Upper lobe of left lung (tissue), 6 donors: ENCODE data around the gene CDHR3. TPM values are rescaled to one million over a fixed set of nuclear protein-coding genes. Genes with fewer than 3 reads are reported as not detected.

Experiments
- ATAC-seq, 2 donors: fragments of 200-7000 bp; cut with Tn5 transposase; one replicate each; pipeline ENCODE4 v1.9.1; 2022; ENCODE audit warnings: mild to moderate bottlenecking in 2 of 2, moderate library complexity in 2 of 2; ENCODE audit not compliant: low FRiP score in 2 of 2
- DNase-seq, 2 donors: peaks; one replicate each; pipeline ENCODE4 v3.0.0-alpha.2; 2019 to 2020
- H3K27ac ChIP-seq, 4 donors: fragments of 200-600 bp; sonication (generic); one replicate each; pipeline ENCODE4 v1.5.1; 2016 to 2019
- H3K27me3 ChIP-seq, 4 donors: fragments of 200-600 bp; sonication (generic); one replicate each; pipeline ENCODE4 v1.5.1; 2017 to 2019
- H3K36me3 ChIP-seq, 4 donors: fragments of 200-600 bp; sonication (generic); one replicate each; pipeline ENCODE4 v1.5.1; 2016 to 2019
- H3K4me1 ChIP-seq, 4 donors: fragments of 200-600 bp; sonication (generic); one replicate each; pipeline ENCODE4 v1.5.1; 2018 to 2019
- H3K4me3 ChIP-seq, 4 donors: fragments of 200-600 bp; sonication (generic); one replicate each; pipeline ENCODE4 v1.5.1; 2017 to 2019; ENCODE audit warnings: mild to moderate bottlenecking in 2 of 4, moderate library complexity in 1 of 4
- H3K9me3 ChIP-seq, 4 donors: fragments of 200-600 bp; sonication (generic); one replicate each; pipeline ENCODE4 v1.5.1; 2018 to 2019
- CTCF ChIP-seq, 6 experiments: fragments of 450-650 bp in 4 of 6; fragments of 200-600 bp in 2 of 6; sonication (generic) in 2 of 6; IDR thresholded peaks; one replicate each; pipeline ENCODE4 v1.5.1; 2016 to 2019; ENCODE audit warnings: antibody characterized with exemption in 6 of 6
- EP300 ChIP-seq, 4 donors: sonication (generic); formaldehyde crosslinking; IDR thresholded peaks; one replicate each; pipeline ENCODE4 v1.5.1; 2017; ENCODE audit warnings: antibody characterized with exemption in 4 of 4, control low read depth in 2 of 4
- POLR2A ChIP-seq, 4 donors: fragments of 450-650 bp; IDR thresholded peaks; one replicate each; pipeline ENCODE4 v1.5.1; 2016 to 2017; ENCODE audit warnings: antibody characterized with exemption in 4 of 4, mild to moderate bottlenecking in 2 of 4
- POLR2AphosphoS5 ChIP-seq, 2 donors: sonication (generic); formaldehyde crosslinking; IDR thresholded peaks; one replicate each; pipeline ENCODE4 v1.5.1; 2017; ENCODE audit warnings: antibody characterized with exemption in 2 of 2
- WGBS, 2 donors: methylation state at CpG; one replicate each; pipeline ENCODE4 v1.1.5; 2017 to 2018; 5-methylcytosine and 5-hydroxymethylcytosine counted together
- total RNA-seq, 6 donors: library from RNA; depleted of rRNA in 4 of 6; stranded (reverse); fragments of >200 nt in 4 of 6; gene quantifications; one replicate each; pipeline versions ENCODE4 v1.1.0 to v1.2.1, GENCODE V29; 2016 to 2021
- donor health status: DM: no; HTN: no; CAD: no; lungs with moderate emphysema.
- donor health status: DM: no; HTN: yes; CAD: no; lungs with severe emphysema.

Gene CDHR3
- total RNA-seq, 6 donors from 2014 or later = 2.6 to 148 (median 32.8) TPM

GRCh38 chr7:106075937-106076336 is 112.9 kb downstream of the CDHR3 start:
- Histone ChIP-seq H3K27ac (no peak overlapping the region), H3K4me3 (no peak overlapping the region), H3K4me1 (peaks cover 23 to 29% (median 25%) of the 10 kb centered on the region in 4 donors), H3K27me3 (no peaks in the 10 kb centered on the region), H3K36me3 (no peaks in the 10 kb centered on the region), H3K9me3 (no peaks in the 10 kb centered on the region)
- no peak for ATAC-seq
- DNase-seq = no peak
- TF ChIP-seq POLR2A (IDR thresholded peaks at IDR 0.05) (no peak), EP300 (IDR thresholded peaks at IDR 0.05) (no peak), CTCF (IDR thresholded peaks at IDR 0.05) (no peak), POLR2AphosphoS5 (IDR thresholded peaks at IDR 0.05) (no peak)
- 32 to 36% methylated on average over 2 of the region's 2 CpGs for WGBS, 2 donors

GRCh38 chr7:106076537-106076936 is 113.5 kb downstream of the CDHR3 start:
- DNase-seq (no peak), ATAC-seq (no peak)
- no peak for TF ChIP-seq POLR2A (IDR thresholded peaks at IDR 0.05)
- TF ChIP-seq CTCF (IDR thresholded peaks at IDR 0.05) = no peak
- TF ChIP-seq POLR2AphosphoS5 (IDR thresholded peaks at IDR 0.05) = no peak
- no peak for TF ChIP-seq EP300 (IDR thresholded peaks at IDR 0.05)
- no peaks in the 10 kb centered on the region for H3K27me3 ChIP-seq
- H3K4me1 ChIP-seq = peaks cover 17 to 23% (median 19%) of the 10 kb centered on the region in 4 donors
- H3K36me3 ChIP-seq = no peaks in the 10 kb centered on the region
- no peaks in the 10 kb centered on the region for H3K9me3 ChIP-seq
- WGBS, 2 donors = 69 to 83% methylated on average over 2 of the region's 2 CpGs
- no peak overlapping the region for H3K4me3 ChIP-seq
- H3K27ac ChIP-seq = no peak overlapping the region

GRCh38 chr7:106080300-106080987 is 117.4 kb downstream of the CDHR3 start:
- H3K27me3 ChIP-seq = no peaks in the 10 kb centered on the region
- WGBS, 2 donors = 86 to 91% methylated on average over 5 to 6 of the region's 6 CpGs
- peaks cover 0 to 5% (median 0%) of the 10 kb centered on the region in 4 donors for H3K4me1 ChIP-seq
- no peaks in the 10 kb centered on the region for H3K9me3 ChIP-seq
- no peaks in the 10 kb centered on the region for H3K36me3 ChIP-seq
- no peak for DNase-seq
- no peak overlapping the region for H3K4me3 ChIP-seq
- TF ChIP-seq POLR2A (IDR thresholded peaks at IDR 0.05) (no peak), POLR2AphosphoS5 (IDR thresholded peaks at IDR 0.05) (no peak)
- no peak overlapping the region for H3K27ac ChIP-seq
- no peak for ATAC-seq

GRCh38 chr7:106082087-106082854 is 119.2 kb downstream of the CDHR3 start:
- Histone ChIP-seq H3K9me3 (no peaks in the 10 kb centered on the region), H3K4me3 (peak overlapping the region in 2 of 4 donors; percentile 11 to 13), H3K27ac (no peak overlapping the region), H3K4me1 (peaks cover 0 to 5% (median 0%) of the 10 kb centered on the region in 4 donors), H3K36me3 (no peaks in the 10 kb centered on the region), H3K27me3 (no peaks in the 10 kb centered on the region)
- DNase-seq (peak in 1 of 2 donors; percentile 69), ATAC-seq (no peak)
- TF ChIP-seq POLR2AphosphoS5 (IDR thresholded peaks at IDR 0.05) = no peak
- no peak for TF ChIP-seq CTCF (IDR thresholded peaks at IDR 0.05)
- TF ChIP-seq POLR2A (IDR thresholded peaks at IDR 0.05) = no peak
- no peak for TF ChIP-seq EP300 (IDR thresholded peaks at IDR 0.05)
- WGBS, 2 donors = 63 to 67% methylated on average over 18 of the region's 18 CpGs

Other genes with a start within 250 kb of the CDHR3 start
- 10 to 100 TPM in 5 of 6 donors, 1 to 10 TPM in 1; 7.1 to 43.0 (median 13.4) TPM for gene ATXN7L1, start 86.7 kb upstream of the CDHR3 start, total RNA-seq
- gene SYPL1, start 149.0 kb downstream of the CDHR3 start, total RNA-seq = 10 to 100 TPM; 24.1 to 100.0 (median 71.7) TPM